Measurements from ENCODE around the gene LMNA. TPM values are rescaled to one million over a fixed set of nuclear protein-coding genes. Genes with fewer than 3 reads are reported as not detected.

Gene LMNA
- total RNA-seq, 1 donor from 2014 or later: 92.7 TPM

DNA sequence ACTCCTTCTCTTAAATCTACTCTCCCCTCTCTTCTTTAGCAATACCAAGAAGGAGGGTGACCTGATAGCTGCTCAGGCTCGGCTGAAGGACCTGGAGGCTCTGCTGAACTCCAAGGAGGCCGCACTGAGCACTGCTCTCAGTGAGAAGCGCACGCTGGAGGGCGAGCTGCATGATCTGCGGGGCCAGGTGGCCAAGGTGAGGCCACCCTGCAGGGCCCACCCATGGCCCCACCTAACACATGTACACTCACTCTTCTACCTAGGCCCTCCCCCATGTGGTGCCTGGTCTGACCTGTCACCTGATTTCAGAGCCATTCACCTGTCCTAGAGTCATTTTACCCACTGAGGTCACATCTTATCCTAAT is 16.0 kb downstream of the LMNA start:
- TF ChIP-seq CTCF (IDR thresholded peaks at IDR 0.05; ENCODE audit: unreplicated experiment): no peak
- H3K27me3 Mint-ChIP-seq: no peaks in the 10 kb centered on the region
- peak overlapping the region; percentile 41 for H3K27ac Mint-ChIP-seq
- peaks cover 14% of the 10 kb centered on the region for H3K4me1 Mint-ChIP-seq (ENCODE audit: low read depth)
- H3K4me3 Mint-ChIP-seq (ENCODE audit: low read depth): no peak overlapping the region
- H3K36me3 Mint-ChIP-seq (ENCODE audit: insufficient read depth): peaks cover 9% of the 10 kb centered on the region
- DNase-seq (ENCODE audit: low spot score, unreplicated experiment): no peak
- H3K9me3 Mint-ChIP-seq (ENCODE audit: low read depth): no peaks in the 10 kb centered on the region

DNA sequence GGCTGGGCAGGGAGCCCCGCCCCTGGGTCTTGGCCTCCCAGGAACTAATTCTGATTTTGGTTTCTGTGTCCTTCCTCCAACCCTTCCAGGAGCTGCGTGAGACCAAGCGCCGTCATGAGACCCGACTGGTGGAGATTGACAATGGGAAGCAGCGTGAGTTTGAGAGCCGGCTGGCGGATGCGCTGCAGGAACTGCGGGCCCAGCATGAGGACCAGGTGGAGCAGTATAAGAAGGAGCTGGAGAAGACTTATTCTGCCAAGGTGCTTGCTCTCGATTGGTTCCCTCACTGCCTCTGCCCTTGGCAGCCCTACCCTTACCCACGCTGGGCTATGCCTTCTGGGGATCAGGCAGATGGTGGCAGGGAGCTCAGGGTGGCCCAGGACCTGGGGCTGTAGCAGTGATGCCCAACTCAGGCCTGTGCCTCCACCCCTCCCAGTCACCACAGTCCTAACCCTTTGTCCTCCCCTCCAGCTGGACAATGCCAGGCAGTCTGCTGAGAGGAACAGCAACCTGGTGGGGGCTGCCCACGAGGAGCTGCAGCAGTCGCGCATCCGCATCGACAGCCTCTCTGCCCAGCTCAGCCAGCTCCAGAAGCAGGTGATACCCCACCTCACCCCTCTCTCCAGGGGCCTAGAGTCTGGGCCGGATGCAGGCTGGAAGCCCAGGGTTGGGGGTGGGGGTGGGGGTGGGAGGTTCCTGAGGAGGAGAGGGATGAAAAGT is 20.4 kb downstream of the LMNA start:
- Mint-ChIP-seq H3K9me3 (ENCODE audit: low read depth) (no peaks in the 10 kb centered on the region), H3K27ac (no peak overlapping the region), H3K36me3 (ENCODE audit: insufficient read depth) (peaks cover 18% of the 10 kb centered on the region), H3K4me1 (ENCODE audit: low read depth) (peaks cover 4% of the 10 kb centered on the region), H3K4me3 (ENCODE audit: low read depth) (no peak overlapping the region), H3K27me3 (no peaks in the 10 kb centered on the region)
- no peak for TF ChIP-seq CTCF (IDR thresholded peaks at IDR 0.05; ENCODE audit: unreplicated experiment)
- DNase-seq (ENCODE audit: low spot score, unreplicated experiment): no peak

DNA sequence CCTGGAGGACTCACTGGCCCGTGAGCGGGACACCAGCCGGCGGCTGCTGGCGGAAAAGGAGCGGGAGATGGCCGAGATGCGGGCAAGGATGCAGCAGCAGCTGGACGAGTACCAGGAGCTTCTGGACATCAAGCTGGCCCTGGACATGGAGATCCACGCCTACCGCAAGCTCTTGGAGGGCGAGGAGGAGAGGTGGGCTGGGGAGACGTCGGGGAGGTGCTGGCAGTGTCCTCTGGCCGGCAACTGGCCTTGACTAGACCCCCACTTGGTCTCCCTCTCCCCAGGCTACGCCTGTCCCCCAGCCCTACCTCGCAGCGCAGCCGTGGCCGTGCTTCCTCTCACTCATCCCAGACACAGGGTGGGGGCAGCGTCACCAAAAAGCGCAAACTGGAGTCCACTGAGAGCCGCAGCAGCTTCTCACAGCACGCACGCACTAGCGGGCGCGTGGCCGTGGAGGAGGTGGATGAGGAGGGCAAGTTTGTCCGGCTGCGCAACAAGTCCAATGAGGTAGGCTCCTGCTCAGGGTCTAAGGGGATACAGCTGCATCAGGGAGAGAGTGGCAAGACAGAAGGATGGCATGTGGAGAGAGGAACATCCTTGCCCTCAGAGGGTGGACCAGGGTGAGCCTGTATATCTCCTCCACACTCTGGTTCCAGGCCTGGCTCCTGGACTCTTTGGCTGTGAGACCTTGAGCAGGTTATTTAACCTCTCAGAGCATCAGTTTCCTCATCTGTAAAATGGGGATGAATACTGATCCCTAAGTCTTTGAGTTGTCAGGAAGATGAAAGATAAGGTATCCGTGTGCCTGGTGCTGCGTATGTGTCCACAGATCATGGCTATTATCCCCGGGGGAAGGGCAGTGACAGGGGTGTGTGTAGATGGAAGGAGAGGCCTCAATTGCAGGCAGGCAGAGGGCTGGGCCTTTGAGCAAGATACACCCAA is 21.7 kb downstream of the LMNA start:
- Mint-ChIP-seq H3K36me3 (ENCODE audit: insufficient read depth) (peaks cover 17% of the 10 kb centered on the region), H3K27me3 (no peaks in the 10 kb centered on the region), H3K9me3 (ENCODE audit: low read depth) (no peaks in the 10 kb centered on the region), H3K27ac (no peak overlapping the region), H3K4me3 (ENCODE audit: low read depth) (no peak overlapping the region), H3K4me1 (ENCODE audit: low read depth) (no peaks in the 10 kb centered on the region)
- no peak for DNase-seq (ENCODE audit: low spot score, unreplicated experiment)
- no peak for TF ChIP-seq CTCF (IDR thresholded peaks at IDR 0.05; ENCODE audit: unreplicated experiment)

DNA sequence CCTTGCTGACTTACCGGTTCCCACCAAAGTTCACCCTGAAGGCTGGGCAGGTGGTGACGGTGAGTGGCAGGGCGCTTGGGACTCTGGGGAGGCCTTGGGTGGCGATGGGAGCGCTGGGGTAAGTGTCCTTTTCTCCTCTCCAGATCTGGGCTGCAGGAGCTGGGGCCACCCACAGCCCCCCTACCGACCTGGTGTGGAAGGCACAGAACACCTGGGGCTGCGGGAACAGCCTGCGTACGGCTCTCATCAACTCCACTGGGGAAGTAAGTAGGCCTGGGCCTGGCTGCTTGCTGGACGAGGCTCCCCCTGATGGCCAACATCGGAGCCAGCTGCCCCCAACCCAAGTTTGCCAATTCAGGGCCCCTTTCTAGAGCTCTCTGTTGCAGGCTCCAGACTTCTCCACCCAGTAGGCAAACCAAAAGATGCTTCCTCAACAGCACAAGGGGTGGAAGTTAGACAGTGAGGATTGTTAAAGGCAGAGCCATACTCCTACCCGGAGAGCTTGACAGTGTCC is 22.5 kb downstream of the LMNA start:
- peaks cover 15% of the 10 kb centered on the region for H3K36me3 Mint-ChIP-seq (ENCODE audit: insufficient read depth)
- no peak overlapping the region for H3K27ac Mint-ChIP-seq

More for the DNA sequence above, 22.5 kb downstream of the LMNA start:
- H3K27me3 Mint-ChIP-seq: no peaks in the 10 kb centered on the region
- peak; percentile 34 for TF ChIP-seq CTCF (IDR thresholded peaks at IDR 0.05; ENCODE audit: unreplicated experiment)
- H3K4me3 Mint-ChIP-seq (ENCODE audit: low read depth): no peak overlapping the region
- no peaks in the 10 kb centered on the region for H3K4me1 Mint-ChIP-seq (ENCODE audit: low read depth)
- no peak for DNase-seq (ENCODE audit: low spot score, unreplicated experiment)
- H3K9me3 Mint-ChIP-seq (ENCODE audit: low read depth): no peaks in the 10 kb centered on the region
